A549 (cell line): ENCODE data around the gene FNIP1. TPM values are rescaled to one million over a fixed set of nuclear protein-coding genes. Genes with fewer than 3 reads are reported as not detected.

Source experiments
- ATAC-seq, 2 experiments: fragments of 200-7000 bp in 1 of 2; fragments of >200 bp in 1 of 2; cut with Nextera tagmentation in 1 of 2; cut with Tn5 transposase in 1 of 2; 3 replicates each; pipeline versions ENCODE4 v1.8.0 to v1.9.1; 2018 to 2020; ENCODE audit warnings: mild to moderate bottlenecking in 1 of 2, moderate library complexity in 1 of 2
- CTCF ChIA-PET: fragments of 300-600 bp; sonication (Branson Sonifier 250); formaldehyde crosslinking; extraction: SDS; loops from one replicate; lab custom pipeline; 2021; ENCODE audit warnings: antibody characterized with exemption, inconsistent platforms; lab: Yijun Ruan, JAX
- POLR2A ChIA-PET: fragments of 350-600 bp; formaldehyde crosslinking; extraction: SDS; loops from one replicate; lab custom pipeline; 2021; ENCODE audit warnings: antibody characterized with exemption, inconsistent platforms; lab: Yijun Ruan, JAX
- DNase-seq, 2 experiments: peaks; one replicate each; pipeline versions ENCODE4 v3.0.0 to v3.0.0-alpha.2; 2011 to 2016; ENCODE audit warnings: low read depth in 1 of 2, low spot score in 1 of 2
- FAIRE-seq: peaks from 2 replicates; lab custom pipeline; 2011; peaks lifted over from hg19 to GRCh38; lab: Jason Lieb, UNC
- H3K27ac ChIP-seq, 2 experiments: fragments of >200 bp; sonication (Bioruptor Twin); formaldehyde crosslinking; 3 replicates each; pipeline ENCODE4 v1.5.1; 2016 to 2017
- H3K4me1 ChIP-seq: fragments of >200 bp; sonication (Bioruptor Twin); formaldehyde crosslinking; 3 replicates; pipeline ENCODE4 v1.6.1; 2016
- H3K4me2 ChIP-seq: fragments of >200 bp; sonication (Bioruptor Twin); formaldehyde crosslinking; 3 replicates; pipeline ENCODE4 v1.6.1; 2016
- H3K4me3 ChIP-seq: fragments of >200 bp; sonication (Bioruptor Twin); formaldehyde crosslinking; 3 replicates; pipeline ENCODE4 v1.5.1; 2016
- H3K9me3 ChIP-seq: fragments of >200 bp; sonication (Bioruptor Twin); formaldehyde crosslinking; 3 replicates; pipeline ENCODE4 v1.6.1; 2016
- ATOH8 ChIP-seq: fragments of 250-450 bp; sonication (Bioruptor Pico); IDR thresholded peaks from 2 replicates; pipeline ENCODE4 v1.5.0; 2020; ENCODE audit warnings: low read depth, mild to moderate bottlenecking, moderate library complexity
- BCL3 ChIP-seq: fragments of >200 bp; sonication (Bioruptor Twin); formaldehyde crosslinking; IDR thresholded peaks from 3 replicates; pipeline ENCODE4 v1.6.1; 2016
- CBX2 ChIP-seq: fragments of 200-600 bp; sonication (generic); IDR thresholded peaks from 2 replicates; pipeline ENCODE4 v1.6.1; 2016; ENCODE audit warnings: low read depth, mild to moderate bottlenecking, borderline replicate concordance
- CHD4 ChIP-seq: fragments of 200-600 bp; sonication (generic); IDR thresholded peaks from 2 replicates; pipeline ENCODE4 v1.6.1; 2016; ENCODE audit warnings: antibody characterized with exemption, mild to moderate bottlenecking, borderline replicate concordance
- EP300 ChIP-seq, 2 experiments: fragments of >200 bp; sonication (Bioruptor Twin); formaldehyde crosslinking; IDR thresholded peaks; 2 replicates in 1 of 2; 3 replicates in 1 of 2; pipeline ENCODE4 v1.6.1; 2016 to 2017
- FOSB ChIP-seq: fragments of 250-450 bp; sonication (Bioruptor Pico); IDR thresholded peaks from 2 replicates; pipeline ENCODE4 v1.5.0; 2020; ENCODE audit warnings: mild to moderate bottlenecking, moderate library complexity
- FOXS1 ChIP-seq: fragments of 250-450 bp; sonication (Bioruptor Pico); IDR thresholded peaks from 2 replicates; pipeline ENCODE4 v1.5.0; 2020; ENCODE audit warnings: mild to moderate bottlenecking, moderate library complexity
- HES2 ChIP-seq: fragments of >200 bp; sonication (Bioruptor Twin); formaldehyde crosslinking; IDR thresholded peaks from 2 replicates; pipeline ENCODE4 v1.6.1; 2016
- HEYL ChIP-seq: fragments of 250-450 bp; sonication (Bioruptor Pico); IDR thresholded peaks from 2 replicates; pipeline ENCODE4 v1.8.0; 2021; ENCODE audit warnings: mild to moderate bottlenecking, moderate library complexity
- JUNB ChIP-seq: fragments of >200 bp; sonication (Bioruptor Twin); formaldehyde crosslinking; IDR thresholded peaks from 2 replicates; pipeline ENCODE4 v1.6.1; 2016
- KDM1A ChIP-seq: fragments of 200-600 bp; sonication (generic); IDR thresholded peaks from 2 replicates; pipeline ENCODE4 v1.6.1; 2016; ENCODE audit warnings: low read depth, mild to moderate bottlenecking
- KDM5A ChIP-seq: fragments of 200-600 bp; sonication (generic); IDR thresholded peaks from 2 replicates; pipeline ENCODE4 v1.6.1; 2016; ENCODE audit warnings: antibody characterized with exemption, mild to moderate bottlenecking
- MAFK ChIP-seq: fragments of 450-650 bp; IDR thresholded peaks from 2 replicates; pipeline ENCODE4 v1.6.1; 2014; ENCODE audit not compliant: partially characterized antibody
- NFE2L2 ChIP-seq: fragments of 150-350 bp; conservative IDR thresholded peaks from 2 replicates; pipeline ENCODE4 v1.6.1; 2014; ENCODE audit warnings: low read length
- NPAS2 ChIP-seq: fragments of 250-450 bp; sonication (Bioruptor Pico); IDR thresholded peaks from 2 replicates; pipeline ENCODE4 v1.8.0; 2022; ENCODE audit warnings: mild to moderate bottlenecking, moderate library complexity, borderline replicate concordance
- NR3C1 ChIP-seq: fragments of >200 bp; sonication (Bioruptor Twin); formaldehyde crosslinking; IDR thresholded peaks from 3 replicates; pipeline ENCODE4 v1.6.1; 2017
- RARB ChIP-seq: fragments of 250-450 bp; sonication (Bioruptor Pico); IDR thresholded peaks from 2 replicates; pipeline ENCODE4 v1.8.0; 2021; ENCODE audit warnings: mild to moderate bottlenecking, moderate library complexity
- RCOR1 ChIP-seq: fragments of 150-350 bp; IDR thresholded peaks from 2 replicates; pipeline ENCODE4 v1.6.1; 2014; ENCODE audit warnings: antibody characterized with exemption, low read length, low read depth
- RNF2 ChIP-seq: fragments of 200-600 bp; sonication (generic); IDR thresholded peaks from 2 replicates; pipeline ENCODE4 v1.6.1; 2016; ENCODE audit warnings: low read depth, mild to moderate bottlenecking, antibody characterized with exemption, moderate library complexity, borderline replicate concordance
- SREBF2 ChIP-seq: fragments of 450-650 bp; IDR thresholded peaks from 2 replicates; pipeline ENCODE4 v1.6.1; 2014; ENCODE audit warnings: mild to moderate bottlenecking, moderate library complexity
- TFCP2L1 ChIP-seq: fragments of 250-450 bp; sonication (Bioruptor Pico); IDR thresholded peaks from 2 replicates; pipeline ENCODE4 v1.5.0; 2021; ENCODE audit warnings: mild to moderate bottlenecking
- TP53 ChIP-seq: fragments of 250-450 bp; sonication (Bioruptor Pico); IDR thresholded peaks from 2 replicates; pipeline ENCODE4 v1.5.0; 2021; ENCODE audit warnings: mild to moderate bottlenecking, moderate library complexity
- ZFP36 ChIP-seq: fragments of 450-650 bp; IDR thresholded peaks from 2 replicates; pipeline ENCODE4 v1.6.1; 2014; ENCODE audit warnings: borderline replicate concordance; ENCODE audit not compliant: partially characterized antibody
- WGBS: methylation state at CpG from one replicate; pipeline ENCODE4 v1.1.6; 2017; ENCODE audit errors: missing lambda C conversion rate; 5-methylcytosine and 5-hydroxymethylcytosine counted together
- polyA plus RNA-seq, 4 experiments: library from polyadenylated mRNA; depleted of rRNA in 3 of 4; stranded (reverse); fragments of >200 nt; fragmentation: RNase III in 1 of 4; extraction: RNeasy Plus Mini Kit Qiagen cat#74134 plus additional on column Dnase treatment in 1 of 4; gene quantifications; 2 replicates in 3 of 4; 3 replicates in 1 of 4; pipeline ENCODE4 v1.2.3, GENCODE V29; 2011 to 2017

The FNIP1 gene
- polyA plus RNA-seq, 2 of the 4 experiments (the other 2 are of a cell fraction), result 7.5 to 9.6 TPM

GRCh38 chr5:131661933-131662332 lies 134.9 kb downstream of the FNIP1 start:
- peak overlapping the region in 1 of 2 experiments; percentile 57; a peak in 3 of 6 replicates for H3K27ac ChIP-seq
- POLR2A ChIA-PET, result no interaction called here
- no peak overlapping the region for H3K4me3 ChIP-seq
- FAIRE-seq, result no peak
- H3K9me3 ChIP-seq, result no peaks in the 10 kb centered on the region
- WGBS, result 94% methylated on average over 1 of the region's 1 CpG
- H3K4me1 ChIP-seq, result peaks cover 10% of the 10 kb centered on the region
- CTCF ChIA-PET, result interaction anchor here (0.7 to 1.6 kb wide), 2 partner anchors 11 to 19 kb away, joined by 3 to 5 read pairs; no protein-coding TSS in a partner anchor
- no peak for DNase-seq
- no peak overlapping the region for H3K4me2 ChIP-seq
- ATAC-seq, result no peak
- TF ChIP-seq MAFK (peak; percentile 92), NFE2L2 (peak; percentile 62), KDM5A (no peak)

GRCh38 chr5:131659841-131660240 lies 137.0 kb downstream of the FNIP1 start:
- FAIRE-seq (no peak), ATAC-seq (no peak), DNase-seq (no peak)
- Histone ChIP-seq H3K4me3 (no peak overlapping the region), H3K27ac (no peak overlapping the region), H3K9me3 (no peaks in the 10 kb centered on the region), H3K4me2 (no peak overlapping the region), H3K4me1 (peaks cover 10% of the 10 kb centered on the region)
- ChIA-PET CTCF (interaction anchor here (0.9 to 1.5 kb wide), 2 partner anchors 17 to 346 kb away, joined by 3 read pairs; no protein-coding TSS in a partner anchor), POLR2A (no interaction called here)
- TF ChIP-seq HEYL (CRISPR knock-in tag) (no peak), NR3C1 (no peak), EP300 (IDR thresholded peaks at IDR 0.05) (no peak), HES2 (no peak)
- WGBS, result 100% methylated on average over 9 of the region's 9 CpGs

- POLR2A ChIA-PET, result no interaction called here
- CTCF ChIA-PET, result interaction anchor here (1.5 kb wide), 1 partner anchor 347 kb away, joined by 3 read pairs; no protein-coding TSS in a partner anchor
- no peak for FAIRE-seq
These were observed 137.5 kb downstream of the FNIP1 start for GRCh38 chr5:131659290-131659689.

More at GRCh38 chr5:131659290-131659689, 137.5 kb downstream of the FNIP1 start:
- no peak overlapping the region for H3K27ac ChIP-seq
- no peak overlapping the region for H3K4me2 ChIP-seq
- TF ChIP-seq JUNB (no peak), RNF2 (no peak), BCL3 (no peak), ATOH8 (CRISPR knock-in tag) (no peak), FOXS1 (CRISPR knock-in tag) (no peak), KDM1A (no peak), KDM5A (no peak), NPAS2 (CRISPR knock-in tag) (no peak), TP53 (no peak), NFE2L2 (no peak), CBX2 (no peak), RCOR1 (no peak), HES2 (no peak), TFCP2L1 (CRISPR knock-in tag) (no peak), CHD4 (no peak), ZFP36 (no peak), FOSB (CRISPR knock-in tag) (no peak), EP300 (IDR thresholded peaks at IDR 0.05) (no peak), SREBF2 (no peak), RARB (CRISPR knock-in tag) (no peak)
- H3K9me3 ChIP-seq, result no peaks in the 10 kb centered on the region
- WGBS, result 97% methylated on average over 13 of the region's 13 CpGs
- no peak overlapping the region for H3K4me3 ChIP-seq
- DNase-seq (no peak), ATAC-seq (no peak)
- H3K4me1 ChIP-seq, result peaks cover 15% of the 10 kb centered on the region
